ENCODE measurements around the gene DICER1.

The DICER1 gene

GRCh38 chr14:95037273-95037672 is 120.1 kb downstream of the DICER1 start:
- no peak overlapping the region for H3K4me3 ChIP-seq (ENCODE audit: low read depth, low read length)
- TF ChIP-seq, protein P1, sequence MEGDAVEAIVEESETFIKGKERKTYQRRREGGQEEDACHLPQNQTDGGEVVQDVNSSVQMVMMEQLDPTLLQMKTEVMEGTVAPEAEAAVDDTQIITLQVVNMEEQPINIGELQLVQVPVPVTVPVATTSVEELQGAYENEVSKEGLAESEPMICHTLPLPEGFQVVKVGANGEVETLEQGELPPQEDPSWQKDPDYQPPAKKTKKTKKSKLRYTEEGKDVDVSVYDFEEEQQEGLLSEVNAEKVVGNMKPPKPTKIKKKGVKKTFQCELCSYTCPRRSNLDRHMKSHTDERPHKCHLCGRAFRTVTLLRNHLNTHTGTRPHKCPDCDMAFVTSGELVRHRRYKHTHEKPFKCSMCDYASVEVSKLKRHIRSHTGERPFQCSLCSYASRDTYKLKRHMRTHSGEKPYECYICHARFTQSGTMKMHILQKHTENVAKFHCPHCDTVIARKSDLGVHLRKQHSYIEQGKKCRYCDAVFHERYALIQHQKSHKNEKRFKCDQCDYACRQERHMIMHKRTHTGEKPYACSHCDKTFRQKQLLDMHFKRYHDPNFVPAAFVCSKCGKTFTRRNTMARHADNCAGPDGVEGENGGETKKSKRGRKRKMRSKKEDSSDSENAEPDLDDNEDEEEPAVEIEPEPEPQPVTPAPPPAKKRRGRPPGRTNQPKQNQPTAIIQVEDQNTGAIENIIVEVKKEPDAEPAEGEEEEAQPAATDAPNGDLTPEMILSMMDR (IDR thresholded peaks at IDR 0.05; ENCODE audit: borderline replicate concordance, insufficient read depth, low read depth, low read length) = no peak
